HepG2 (cell line): ENCODE results near the gene CCND1. TPM values are rescaled to one million over a fixed set of nuclear protein-coding genes. Genes with fewer than 3 reads are reported as not detected.

Experiments used
- ATAC-seq: fragments of 200-7000 bp; cut with Tn5 transposase; 3 replicates; pipeline ENCODE4 v1.9.1; 2020; ENCODE audit warnings: mild to moderate bottlenecking, moderate library complexity
- BruUV-seq: library from RNA; stranded (reverse); fragments of 400-500 nt; replicated peaks from 2 replicates; lab custom pipeline; 2021; lab: Mats Ljungman, UMichigan
- CTCF ChIA-PET: fragments of 300-600 bp; formaldehyde crosslinking; extraction: SDS; loops from one replicate; lab custom pipeline; 2021; ENCODE audit warnings: low total read pairs, inconsistent platforms, low intra/inter-chr PET ratio; lab: Yijun Ruan, JAX
- POLR2A ChIA-PET: fragments of 350-600 bp; sonication (Branson Sonifier 250); formaldehyde crosslinking; loops from one replicate; lab custom pipeline; 2020; ENCODE audit warnings: antibody characterized with exemption, inconsistent platforms; lab: Yijun Ruan, JAX
- DNase-seq: peaks from one replicate; pipeline ENCODE4 v3.0.0-alpha.2; 2015; ENCODE audit warnings: low spot score
- FAIRE-seq: peaks from 3 replicates; lab custom pipeline; 2011; peaks lifted over from hg19 to GRCh38; lab: Jason Lieb, UNC
- H2AFZ ChIP-seq: one replicate; pipeline ENCODE4 v1.6.1; 2011; ENCODE audit warnings: low read length, inconsistent platforms
- H3K27ac ChIP-seq: fragments of 300-600 bp; 3 replicates; pipeline ENCODE4 v1.8.0; 2011; ENCODE audit warnings: mixed run types, mild to moderate bottlenecking, mixed read lengths, low read length, inconsistent platforms; ENCODE audit not compliant: insufficient read depth; ENCODE audit errors: extremely low read length
- H3K27me3 ChIP-seq, 2 experiments: fragments of 200-600 bp in 1 of 2; 2 replicates in 1 of 2; 3 replicates in 1 of 2; pipeline versions ENCODE4 v1.6.0 to v1.8.0; 2011; ENCODE audit warnings: low read length in 2 of 2, mild to moderate bottlenecking in 2 of 2, moderate library complexity in 2 of 2, inconsistent platforms in 1 of 2; ENCODE audit not compliant: insufficient read depth in 2 of 2, control insufficient read depth in 1 of 2
- H3K36me3 ChIP-seq, 2 experiments: fragments of 200-600 bp in 1 of 2; replicated peaks in 1 of 2; 2 replicates in 1 of 2; 3 replicates in 1 of 2; pipeline versions ENCODE4 v1.5.1 to v1.8.0; 2011; ENCODE audit warnings: low read length in 2 of 2, inconsistent platforms in 1 of 2; ENCODE audit not compliant: insufficient read depth in 2 of 2, control insufficient read depth in 1 of 2
- H3K4me1 ChIP-seq: 2 replicates; pipeline ENCODE4 v1.5.1; 2012; ENCODE audit warnings: low read length, inconsistent platforms; ENCODE audit not compliant: insufficient read depth
- H3K4me2 ChIP-seq: 2 replicates; pipeline ENCODE4 v1.6.0; 2011; ENCODE audit warnings: low read depth, low read length, inconsistent platforms
- H3K4me3 ChIP-seq, 3 experiments: fragments of 200-600 bp in 1 of 3; sonication (generic), shearing (Covaris generic) in 1 of 3; replicated peaks in 1 of 3; 2 replicates each; pipeline ENCODE4 v1.5.1; 2011 to 2016; ENCODE audit warnings: low read length in 3 of 3, inconsistent platforms in 2 of 3, low read depth in 2 of 3, mild to moderate bottlenecking in 2 of 3, control low read depth in 1 of 3, mixed read lengths in 1 of 3; ENCODE audit not compliant: insufficient read depth in 1 of 3
- H3K79me2 ChIP-seq: one replicate; pipeline ENCODE4 v1.6.1; 2011; ENCODE audit warnings: low read length, inconsistent platforms; ENCODE audit not compliant: insufficient read depth
- H3K9ac ChIP-seq: 2 replicates; pipeline ENCODE4 v1.6.0; 2011; ENCODE audit warnings: mild to moderate bottlenecking, low read depth, low read length, inconsistent platforms; ENCODE audit not compliant: insufficient read depth
- H3K9me3 ChIP-seq: 2 replicates; pipeline ENCODE4 v1.5.1; 2012; ENCODE audit warnings: mild to moderate bottlenecking, low read length
- H4K20me1 ChIP-seq: 2 replicates; pipeline ENCODE4 v1.6.0; 2011; ENCODE audit warnings: inconsistent platforms, mild to moderate bottlenecking, low read length, moderate library complexity; ENCODE audit not compliant: insufficient read depth
- AGO1 ChIP-seq: fragments of 200-400 bp; formaldehyde crosslinking; IDR thresholded peaks from 2 replicates; pipeline ENCODE4 v1.6.1; 2017; ENCODE audit warnings: mild to moderate bottlenecking, low read depth, low read length, moderate library complexity; ENCODE audit not compliant: poor library complexity, severe bottlenecking
- AGO2 ChIP-seq: fragments of 200-400 bp; formaldehyde crosslinking; optimal IDR thresholded peaks from 2 replicates; pipeline ENCODE3; 2017; ENCODE audit warnings: mild to moderate bottlenecking, low read depth, low read length, moderate library complexity
- ARNT ChIP-seq: fragments of 450-650 bp; IDR thresholded peaks from 2 replicates; pipeline ENCODE4 v1.6.1; 2017
- BCL6 ChIP-seq: IDR thresholded peaks from 2 replicates; pipeline ENCODE4 v1.6.1; 2016; ENCODE audit warnings: missing genetic modification reagents, missing compliant biosample characterization
- MIER3 ChIP-seq: IDR thresholded peaks from 2 replicates; pipeline ENCODE4 v1.6.1; 2016; ENCODE audit warnings: missing compliant biosample characterization, borderline replicate concordance
- MXI1 ChIP-seq: IDR thresholded peaks from 3 replicates; pipeline ENCODE4 v1.6.1; 2012; ENCODE audit warnings: low read depth, low read length, inconsistent platforms, borderline replicate concordance
- NFE2L1 ChIP-seq: sonication (generic); formaldehyde crosslinking; IDR thresholded peaks from 2 replicates; pipeline ENCODE4 v1.4.0; 2020; ENCODE audit warnings: missing genetic modification reagents, mild to moderate bottlenecking, borderline replicate concordance
- POLR2G ChIP-seq: fragments of 200-400 bp; formaldehyde crosslinking; IDR thresholded peaks from 2 replicates; pipeline ENCODE4 v1.6.1; 2018; ENCODE audit warnings: mild to moderate bottlenecking, low read depth, low read length, moderate library complexity
- RBM22 ChIP-seq: fragments of 200-400 bp; formaldehyde crosslinking; optimal IDR thresholded peaks from 2 replicates; pipeline ENCODE3; 2017; ENCODE audit warnings: mild to moderate bottlenecking, low read length, moderate library complexity
- RBM39 ChIP-seq: fragments of 200-400 bp; formaldehyde crosslinking; IDR thresholded peaks from one replicate; pipeline ENCODE4 v1.6.1; 2018; ENCODE audit warnings: antibody characterized with exemption, mild to moderate bottlenecking, low read depth, low read length; ENCODE audit not compliant: poor library complexity, severe bottlenecking
- U2AF1 ChIP-seq: fragments of 200-400 bp; formaldehyde crosslinking; optimal IDR thresholded peaks from 2 replicates; pipeline ENCODE3; 2017; ENCODE audit warnings: mild to moderate bottlenecking, low read depth, low read length
- YEATS4 ChIP-seq: sonication (generic); formaldehyde crosslinking; IDR thresholded peaks from 2 replicates; pipeline ENCODE4 v1.4.0; 2020; ENCODE audit warnings: missing genetic modification reagents, borderline replicate concordance
- ZBTB42 ChIP-seq: sonication (generic); formaldehyde crosslinking; IDR thresholded peaks from 2 replicates; pipeline ENCODE4 v1.5.0; 2020; ENCODE audit warnings: mild to moderate bottlenecking, missing genetic modification reagents
- ZFP36 ChIP-seq: fragments of 150-350 bp; IDR thresholded peaks from 2 replicates; pipeline ENCODE4 v1.6.1; 2018; ENCODE audit warnings: borderline replicate concordance, low read length, low read depth; ENCODE audit not compliant: partially characterized antibody
- ZNF20 ChIP-seq: sonication (generic); formaldehyde crosslinking; IDR thresholded peaks from 2 replicates; pipeline ENCODE4 v1.4.0; 2020; ENCODE audit warnings: mild to moderate bottlenecking, moderate library complexity, missing genetic modification reagents
- ZNF3 ChIP-seq: IDR thresholded peaks from 2 replicates; pipeline ENCODE4 v1.7.0; 2017; ENCODE audit warnings: inconsistent platforms
- ZNF430 ChIP-seq: sonication (generic); formaldehyde crosslinking; IDR thresholded peaks from 2 replicates; pipeline ENCODE4 v1.9.0; 2021; ENCODE audit warnings: mild to moderate bottlenecking, missing genetic modification reagents
- ZNF446 ChIP-seq: sonication (generic); formaldehyde crosslinking; IDR thresholded peaks from 2 replicates; pipeline ENCODE4 v1.5.0; 2020; ENCODE audit warnings: mild to moderate bottlenecking, missing genetic modification reagents
- ZNF530 ChIP-seq: sonication (generic); formaldehyde crosslinking; IDR thresholded peaks from 2 replicates; pipeline ENCODE4 v1.5.0; 2020; ENCODE audit warnings: low read depth, mild to moderate bottlenecking, missing genetic modification reagents
- ZNF7 ChIP-seq: IDR thresholded peaks from 2 replicates; pipeline ENCODE4 v1.6.1; 2016; ENCODE audit warnings: missing biosample characterization, missing genetic modification reagents
- ZNF792 ChIP-seq: IDR thresholded peaks from 2 replicates; pipeline ENCODE4 v1.6.1; 2016
- ZNF879 ChIP-seq: sonication (generic); formaldehyde crosslinking; IDR thresholded peaks from 2 replicates; pipeline ENCODE4 v1.8.1; 2023; ENCODE audit warnings: missing genetic modification reagents
- WGBS: methylation state at CpG from one replicate; pipeline ENCODE4 v1.1.6; 2017; ENCODE audit warnings: low lambda C conversion rate; 5-methylcytosine and 5-hydroxymethylcytosine counted together
- in situ Hi-C: cut with HindIII; loops from 2 replicates; pipeline ENCODE4 v1.10.0; 2017; ENCODE audit warnings: low pct_unique_long_range_greater_than_20kb; ENCODE audit not compliant: extremely low pct_ligation_motif_present
- intact Hi-C: fragments of 100-400 bp; cut with micrococcal nuclease; formaldehyde crosslinking; loops from one replicate; pipeline ENCODE4 v1.10.0; 2022; ENCODE audit not compliant: unreplicated experiment
- polyA plus RNA-seq, 8 experiments: library from polyadenylated mRNA; depleted of rRNA in 3 of 8; stranded (reverse) in 7 of 8; unstranded in 1 of 8; fragments of >200 nt; fragmentation: Illumina TruSeq in 4 of 8; extraction: Trizol in 4 of 8; gene quantifications; 2 replicates each; pipeline versions ENCODE4 v1.2.1 to v1.2.3, GENCODE V29; 2011 to 2016; ENCODE audit warnings: low read depth in 4 of 8, missing spikeins in 1 of 8, mixed read lengths in 1 of 8; ENCODE audit not compliant: insufficient read depth in 1 of 8
- total RNA-seq, 5 experiments: library from RNA; depleted of rRNA; stranded (reverse); fragments of >200 nt; fragmentation: Illumina TruSeq; extraction: Trizol; gene quantifications; 2 replicates each; pipeline ENCODE4 v1.2.3, GENCODE V29; 2016; ENCODE audit warnings: low read depth in 1 of 5
- TF ChIP-seq, protein P1 (sequence below): sonication (generic); formaldehyde crosslinking; IDR thresholded peaks from 2 replicates; pipeline ENCODE4 v1.5.0; 2020; ENCODE audit warnings: missing genetic modification reagents, mild to moderate bottlenecking, borderline replicate concordance
- TF ChIP-seq, protein P2 (sequence below): sonication (generic); formaldehyde crosslinking; IDR thresholded peaks from 2 replicates; pipeline ENCODE4 v1.8.1; 2023; ENCODE audit warnings: missing genetic modification reagents, mild to moderate bottlenecking, borderline replicate concordance
- TF ChIP-seq, protein P3 (sequence below): sonication (generic); formaldehyde crosslinking; IDR thresholded peaks from 2 replicates; pipeline ENCODE4 v1.8.0; 2023; ENCODE audit warnings: mild to moderate bottlenecking, missing genetic modification reagents

The CCND1 gene
- total and polyA plus RNA-seq, 2 of the 13 experiments (the other 11 are each of a cell fraction or from before 2014, with no cell fraction given) = 107 to 136 TPM

DNA sequence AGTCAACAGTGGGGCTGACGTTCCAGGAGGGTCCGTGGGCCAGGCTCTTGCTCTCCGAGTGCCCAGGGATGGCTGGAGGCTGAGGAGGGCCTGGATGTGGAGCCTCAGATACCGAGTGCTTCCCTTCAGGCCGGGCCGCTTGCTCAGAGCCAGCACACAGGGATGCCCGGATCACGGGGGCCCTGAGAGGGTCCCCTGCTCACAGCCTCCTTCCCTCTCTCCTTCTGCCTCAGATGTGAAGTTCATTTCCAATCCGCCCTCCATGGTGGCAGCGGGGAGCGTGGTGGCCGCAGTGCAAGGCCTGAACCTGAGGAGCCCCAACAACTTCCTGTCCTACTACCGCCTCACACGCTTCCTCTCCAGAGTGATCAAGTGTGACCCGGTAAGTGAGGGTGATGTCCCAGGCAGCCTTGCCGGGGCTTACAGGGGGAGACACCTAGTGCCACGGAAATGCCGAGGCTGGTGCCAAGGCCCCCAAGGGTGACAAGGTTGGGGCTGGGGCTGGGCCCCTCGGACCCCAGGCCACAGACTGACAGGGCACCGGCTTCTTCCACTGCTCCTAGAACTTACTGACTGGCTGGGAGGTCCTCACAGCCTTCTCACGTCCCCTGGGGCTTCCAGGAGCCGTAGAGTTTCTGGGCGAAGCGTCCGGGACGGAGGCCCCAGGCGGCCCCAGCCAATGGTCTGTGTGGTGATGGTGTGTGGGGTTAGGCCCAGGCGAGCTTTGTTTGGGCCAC is 7.0 kb downstream of the CCND1 start:
- 95% methylated on average over 17 of the region's 28 CpGs for WGBS
- ChIA-PET POLR2A (no interaction called here), CTCF (no interaction called here)
- Histone ChIP-seq H3K36me3 (peaks cover 39 to 84% of the 10 kb centered on the region in 2 experiments), H2AFZ (no peak overlapping the region), H3K4me2 (no peak overlapping the region), H3K27me3 (no peaks in the 10 kb centered on the region), H3K4me3 (no peak overlapping the region), H3K9me3 (no peaks in the 10 kb centered on the region), H3K4me1 (peaks cover 36% of the 10 kb centered on the region), H3K79me2 (peaks cover 28% of the 10 kb centered on the region), H3K9ac (no peak overlapping the region), H4K20me1 (peaks cover 43% of the 10 kb centered on the region), H3K27ac (no peak overlapping the region)
- in situ Hi-C loops (loop anchor here (25.0 kb wide), 1 partner anchor 211 kb away; no protein-coding TSS in a partner anchor), intact Hi-C loops (loop anchor here (10.0 kb wide), 2 partner anchors 153 to 543 kb away; no protein-coding TSS in a partner anchor)
- BruUV-seq = no TSS peak
- DNase-seq (no peak), FAIRE-seq (no peak), ATAC-seq (no peak)
- no peak for TF ChIP-seq ZNF446 (CRISPR knock-in tag)
- no peak for TF ChIP-seq U2AF1
- TF ChIP-seq YEATS4 (CRISPR knock-in tag) = no peak
- no peak for TF ChIP-seq ZNF879
- TF ChIP-seq ARNT = no peak
- TF ChIP-seq, protein P1, sequence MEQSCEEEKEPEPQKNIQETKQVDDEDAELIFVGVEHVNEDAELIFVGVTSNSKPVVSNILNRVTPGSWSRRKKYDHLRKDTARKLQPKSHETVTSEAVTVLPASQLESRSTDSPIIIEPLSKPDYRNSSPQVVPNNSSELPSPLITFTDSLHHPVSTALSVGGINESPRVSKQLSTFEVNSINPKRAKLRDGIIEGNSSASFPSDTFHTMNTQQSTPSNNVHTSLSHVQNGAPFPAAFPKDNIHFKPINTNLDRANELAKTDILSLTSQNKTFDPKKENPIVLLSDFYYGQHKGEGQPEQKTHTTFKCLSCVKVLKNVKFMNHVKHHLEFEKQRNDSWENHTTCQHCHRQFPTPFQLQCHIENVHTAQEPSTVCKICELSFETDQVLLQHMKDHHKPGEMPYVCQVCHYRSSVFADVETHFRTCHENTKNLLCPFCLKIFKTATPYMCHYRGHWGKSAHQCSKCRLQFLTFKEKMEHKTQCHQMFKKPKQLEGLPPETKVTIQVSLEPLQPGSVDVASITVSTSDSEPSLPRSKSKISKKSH (CRISPR knock-in tag) = no peak
- TF ChIP-seq MIER3 (CRISPR knock-in tag) = no peak
- TF ChIP-seq, protein P2, sequence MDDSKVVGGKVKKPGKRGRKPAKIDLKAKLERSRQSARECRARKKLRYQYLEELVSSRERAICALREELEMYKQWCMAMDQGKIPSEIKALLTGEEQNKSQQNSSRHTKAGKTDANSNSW (CRISPR knock-in tag) = no peak
- TF ChIP-seq ZBTB42 (CRISPR knock-in tag) = no peak
- TF ChIP-seq ZNF20 (CRISPR knock-in tag) = no peak
- no peak for TF ChIP-seq NFE2L1 (CRISPR knock-in tag)
- TF ChIP-seq RBM39 = no peak
- TF ChIP-seq AGO1 = peak; percentile 78
- TF ChIP-seq MXI1 = no peak
- TF ChIP-seq BCL6 = no peak
- no peak for TF ChIP-seq ZNF430 (CRISPR knock-in tag)
- TF ChIP-seq ZNF792 (CRISPR knock-in tag) = no peak
- TF ChIP-seq ZNF530 (CRISPR knock-in tag) = no peak
- TF ChIP-seq ZNF7 (CRISPR knock-in tag) = no peak
- TF ChIP-seq RBM22 = peak; percentile 3
- TF ChIP-seq, protein P3, sequence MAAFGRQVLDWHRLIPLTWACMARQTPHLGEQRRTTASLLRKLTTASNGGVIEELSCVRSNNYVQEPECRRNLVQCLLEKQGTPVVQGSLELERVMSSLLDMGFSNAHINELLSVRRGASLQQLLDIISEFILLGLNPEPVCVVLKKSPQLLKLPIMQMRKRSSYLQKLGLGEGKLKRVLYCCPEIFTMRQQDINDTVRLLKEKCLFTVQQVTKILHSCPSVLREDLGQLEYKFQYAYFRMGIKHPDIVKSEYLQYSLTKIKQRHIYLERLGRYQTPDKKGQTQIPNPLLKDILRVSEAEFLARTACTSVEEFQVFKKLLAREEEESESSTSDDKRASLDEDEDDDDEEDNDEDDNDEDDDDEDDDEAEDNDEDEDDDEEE (CRISPR knock-in tag) = no peak
- TF ChIP-seq ZFP36 = no peak
- peak; percentile 91 for TF ChIP-seq AGO2
- TF ChIP-seq POLR2G = 0 out of 2 replicates have a peak, but pooled peaks have one; percentile 10
- TF ChIP-seq ZNF3 = no peak
